ENCODE data around the gene RPTN. TPM values are rescaled to one million over a fixed set of nuclear protein-coding genes. Genes with fewer than 3 reads are reported as not detected.

RPTN gene, protein sequence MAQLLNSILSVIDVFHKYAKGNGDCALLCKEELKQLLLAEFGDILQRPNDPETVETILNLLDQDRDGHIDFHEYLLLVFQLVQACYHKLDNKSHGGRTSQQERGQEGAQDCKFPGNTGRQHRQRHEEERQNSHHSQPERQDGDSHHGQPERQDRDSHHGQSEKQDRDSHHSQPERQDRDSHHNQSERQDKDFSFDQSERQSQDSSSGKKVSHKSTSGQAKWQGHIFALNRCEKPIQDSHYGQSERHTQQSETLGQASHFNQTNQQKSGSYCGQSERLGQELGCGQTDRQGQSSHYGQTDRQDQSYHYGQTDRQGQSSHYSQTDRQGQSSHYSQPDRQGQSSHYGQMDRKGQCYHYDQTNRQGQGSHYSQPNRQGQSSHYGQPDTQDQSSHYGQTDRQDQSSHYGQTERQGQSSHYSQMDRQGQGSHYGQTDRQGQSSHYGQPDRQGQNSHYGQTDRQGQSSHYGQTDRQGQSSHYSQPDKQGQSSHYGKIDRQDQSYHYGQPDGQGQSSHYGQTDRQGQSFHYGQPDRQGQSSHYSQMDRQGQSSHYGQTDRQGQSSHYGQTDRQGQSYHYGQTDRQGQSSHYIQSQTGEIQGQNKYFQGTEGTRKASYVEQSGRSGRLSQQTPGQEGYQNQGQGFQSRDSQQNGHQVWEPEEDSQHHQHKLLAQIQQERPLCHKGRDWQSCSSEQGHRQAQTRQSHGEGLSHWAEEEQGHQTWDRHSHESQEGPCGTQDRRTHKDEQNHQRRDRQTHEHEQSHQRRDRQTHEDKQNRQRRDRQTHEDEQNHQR
- total RNA-seq: not detected in 2 replicates

GRCh38 chr1:152159144-152159543, at the start of gene RPTN:
TSS of gene RPTN (minus strand) at chr1:152159228. CDS start at chr1:152157889, 1,339 bp downstream.

GRCh38 chr1:152115344-152115743, 43.7 kb downstream of the RPTN start, which contains the start of gene TCHH:
TSS of gene TCHH (minus strand) at chr1:152115444. CDS start at chr1:152114080, 1,364 bp downstream.

Other genes with a start within 250 kb of the RPTN start
- 8.9 and 13.3 TPM in 2 replicates for gene THEM4, start 249.7 kb downstream of the RPTN start, total RNA-seq
- 455 and 612 TPM in 2 replicates for gene S100A10, start 165.4 kb downstream of the RPTN start, total RNA-seq
- gene S100A11, start 122.2 kb downstream of the RPTN start, total RNA-seq: 348 and 669 TPM in 2 replicates
- not detected in 2 replicates for gene TCHHL1, start 70.2 kb downstream of the RPTN start, total RNA-seq
- gene TCHH, start 43.8 kb downstream of the RPTN start, total RNA-seq: 0.11 and 0.39 TPM in 2 replicates
- gene HRNR, start 65.0 kb upstream of the RPTN start, total RNA-seq: not detected in 2 replicates
- gene FLG, start 166.0 kb upstream of the RPTN start, total RNA-seq: under 0.01 TPM in 1 of 2 replicates, not detected in the other
- gene FLG2, start 200.8 kb upstream of the RPTN start, total RNA-seq: under 0.01 TPM in 1 of 2 replicates, not detected in the other